ENCODE measurements around the gene SF3B2. TPM values are rescaled to one million over a fixed set of nuclear protein-coding genes. Genes with fewer than 3 reads are reported as not detected.

Gene SF3B2
- total and polyA plus RNA-seq, 9 of the 15 experiments (the other 6 are each of a cell fraction or from before 2014, with no cell fraction given), result 58.3 to 248 (median 157) TPM

DNA sequence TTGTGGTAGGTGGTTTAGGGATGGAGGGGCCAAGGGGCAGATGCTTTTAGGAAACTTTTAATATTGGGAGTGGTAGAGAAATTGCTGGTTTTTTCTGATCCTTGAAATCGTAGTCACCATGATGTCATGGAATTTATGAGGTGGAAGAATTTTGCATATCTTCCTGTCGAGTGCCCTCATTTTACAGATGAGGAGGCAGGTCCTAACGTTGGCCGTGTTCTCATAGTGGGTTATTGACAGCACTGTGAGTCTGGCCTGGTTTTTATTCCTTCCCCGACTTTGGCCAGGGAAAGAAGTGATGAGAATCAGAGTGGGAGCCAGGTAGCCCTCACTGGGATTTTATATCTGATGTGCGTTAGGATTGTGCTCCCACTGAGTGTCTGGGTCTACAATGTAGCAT lies 9.1 kb downstream of the SF3B2 start:
- no peak for TF ChIP-seq CTBP1 (IDR thresholded peaks at IDR 0.05; ENCODE audit: borderline replicate concordance)
- CTCF ChIA-PET (ENCODE audit: low intra/inter-chr PET ratio), result no interaction called here
- Histone ChIP-seq H3K9me3 (replicated peaks; ENCODE audit: control insufficient read depth, insufficient read depth, low read depth, low read length) (no peaks in the 10 kb centered on the region), H3K79me2 (ENCODE audit: control insufficient read depth, insufficient read depth, low read length) (no peaks in the 10 kb centered on the region), H3K27ac (ENCODE audit: extremely low read depth, low read depth, low read length) (no peak overlapping the region), H2AFZ (ENCODE audit: low read depth, low read length) (no peak overlapping the region), H3K4me2 (ENCODE audit: insufficient read depth, low read length) (no peak overlapping the region), H3K9ac (ENCODE audit: insufficient read depth in 1 of 2, low read depth in 2 of 2, low read length in 2 of 2) (peak overlapping the region in 1 of 2 experiments; percentile 10; a peak in 1 of 4 replicates), H3K36me3 (ENCODE audit: control insufficient read depth, insufficient read depth, low read length) (peaks cover 96% of the 10 kb centered on the region), H4K20me1 (replicated peaks; ENCODE audit: control insufficient read depth, insufficient read depth, low read length) (no peaks in the 10 kb centered on the region; the same call in 1 of the 2 replicates), H3K4me1 (replicated peaks in 1 of 2; ENCODE audit: control insufficient read depth in 2 of 2, insufficient read depth in 2 of 2, low read length in 2 of 2) (no peaks in the 10 kb centered on the region), H3K27me3 (ENCODE audit: control insufficient read depth in 2 of 2, insufficient read depth in 2 of 2, low read length in 2 of 2) (no peaks in the 10 kb centered on the region), H3K9me1 (ENCODE audit: control insufficient read depth, insufficient read depth, low read length) (no peaks in the 10 kb centered on the region), H3K4me3 (no peak overlapping the region)
- WGBS (ENCODE audit: insufficient coverage, low coverage, missing lambda C conversion rate), result 87% methylated on average over 6 of the region's 6 CpGs
- POLR2A ChIA-PET, result interaction anchor here (3.6 kb wide), 1 partner anchor 8 kb away, joined by 47 read pairs; the partner anchor contains the start of gene PACS1
- in situ Hi-C loops (cut with MboI), result no loop called here
- no peak for DNase-seq (ENCODE audit: extremely low read depth in 1 of 4, low spot score in 3 of 4)
- no peak for ATAC-seq
- intact Hi-C loops (cut with micrococcal nuclease), result no loop called here
- BruUV-seq (replicated peaks), result no TSS peak
- FAIRE-seq, result no peak

DNA sequence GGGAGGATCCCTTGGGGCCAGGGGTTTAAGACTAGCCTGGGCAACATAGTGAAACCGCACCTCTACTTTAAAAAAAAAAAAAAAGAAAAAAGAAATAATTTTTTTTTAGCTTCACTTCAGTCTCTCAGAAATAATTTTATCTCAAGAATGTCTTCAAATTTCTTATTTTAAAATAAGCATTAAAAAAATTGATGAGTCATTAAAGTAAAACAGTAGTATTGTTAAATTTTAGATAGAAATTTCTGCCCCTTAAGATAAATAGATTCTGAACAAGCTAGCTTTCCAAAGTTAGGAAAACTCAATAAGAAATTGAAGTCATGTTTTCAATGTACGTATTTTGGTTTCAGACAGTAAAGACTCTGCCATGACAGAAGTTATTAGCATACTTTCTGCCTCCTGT lies 10.2 kb downstream of the SF3B2 start:
- Histone ChIP-seq H2AFZ (ENCODE audit: low read depth, low read length) (no peak overlapping the region), H4K20me1 (replicated peaks; ENCODE audit: control insufficient read depth, insufficient read depth, low read length) (no peaks in the 10 kb centered on the region; the same call in 1 of the 2 replicates), H3K79me2 (ENCODE audit: control insufficient read depth, insufficient read depth, low read length) (no peaks in the 10 kb centered on the region), H3K9me1 (ENCODE audit: control insufficient read depth, insufficient read depth, low read length) (no peaks in the 10 kb centered on the region), H3K36me3 (ENCODE audit: control insufficient read depth, insufficient read depth, low read length) (peaks cover 96% of the 10 kb centered on the region), H3K4me1 (replicated peaks in 1 of 2; ENCODE audit: control insufficient read depth in 2 of 2, insufficient read depth in 2 of 2, low read length in 2 of 2) (no peaks in the 10 kb centered on the region), H3K9me3 (replicated peaks; ENCODE audit: control insufficient read depth, insufficient read depth, low read depth, low read length) (no peaks in the 10 kb centered on the region), H3K27ac (ENCODE audit: extremely low read depth, low read depth, low read length) (no peak overlapping the region), H3K9ac (ENCODE audit: insufficient read depth in 1 of 2, low read depth in 2 of 2, low read length in 2 of 2) (no peak overlapping the region), H3K27me3 (ENCODE audit: control insufficient read depth in 2 of 2, insufficient read depth in 2 of 2, low read length in 2 of 2) (no peaks in the 10 kb centered on the region), H3K4me3 (no peak overlapping the region), H3K4me2 (ENCODE audit: insufficient read depth, low read length) (no peak overlapping the region)
- ChIA-PET CTCF (ENCODE audit: low intra/inter-chr PET ratio) (no interaction called here), POLR2A (interaction anchor here (0.7 to 2.4 kb wide), 4 partner anchors 9 to 220 kb away, joined by 3 to 32 read pairs (median 4); partner anchors contain the start of gene SF3B2)
- intact Hi-C loops (cut with micrococcal nuclease), result no loop called here
- BruUV-seq (replicated peaks), result no TSS peak
- in situ Hi-C loops (cut with MboI), result no loop called here
- FAIRE-seq, result no peak
- ATAC-seq, result no peak
- DNase-seq (ENCODE audit: extremely low read depth in 1 of 4, low spot score in 3 of 4), result no peak
- 100% methylated on average over 1 of the region's 2 CpGs for WGBS (ENCODE audit: insufficient coverage, low coverage, missing lambda C conversion rate)
- TF ChIP-seq EGR1 (conservative IDR thresholded peaks at IDR 0.05) (no peak), NFYB (IDR thresholded peaks at IDR 0.05; ENCODE audit: extremely low read depth, insufficient read length) (no peak), TBP (optimal IDR thresholded peaks at IDR 0.05; ENCODE audit: low read depth, low read length) (no peak), ESRRA (IDR thresholded peaks at IDR 0.05; ENCODE audit: borderline replicate concordance, low read depth) (no peak), SIN3B (IDR thresholded peaks at IDR 0.05; ENCODE audit: low read depth) (no peak), ZNF41 (CRISPR knock-in tag; conservative IDR thresholded peaks at IDR 0.05) (no peak), TAF1 (IDR thresholded peaks at IDR 0.05; ENCODE audit: control insufficient read depth, extremely low read depth, insufficient read depth, low read length, severe bottlenecking) (no peak)

Measured in K562 (cell line).